Iris pigment epithelial cell (primary cell): Measurements from ENCODE around the gene TOB1.

Experiments used
- DNase-seq: peaks from one replicate; pipeline ENCODE4 v3.0.0-alpha.2; 2011; ENCODE audit warnings: low read depth

Gene TOB1

GRCh38 chr17:50832267-50832863 is 33.8 kb downstream of the TOB1 start:
- no peak for DNase-seq

GRCh38 chr17:50831471-50831928 is 34.7 kb downstream of the TOB1 start:
- no peak for DNase-seq

- no peak for DNase-seq
Observed at GRCh38 chr17:50830994-50831393, 35.2 kb downstream of the TOB1 start.

GRCh38 chr17:50830352-50830751 is 35.8 kb downstream of the TOB1 start:
- no peak for DNase-seq

- DNase-seq: no peak
Observed at GRCh38 chr17:50829332-50829731, 36.8 kb downstream of the TOB1 start.

- DNase-seq: no peak
Observed at GRCh38 chr17:50828508-50829170, 37.5 kb downstream of the TOB1 start.

GRCh38 chr17:50825188-50825587 is 41.0 kb downstream of the TOB1 start:
- DNase-seq: no peak

GRCh38 chr17:50824429-50824828 is 41.7 kb downstream of the TOB1 start:
- DNase-seq: no peak

GRCh38 chr17:50822550-50822949 is 43.6 kb downstream of the TOB1 start:
- no peak for DNase-seq

GRCh38 chr17:50820651-50821050 is 45.5 kb downstream of the TOB1 start:
- no peak for DNase-seq

GRCh38 chr17:50818921-50819657 is 47.1 kb downstream of the TOB1 start:
- no peak for DNase-seq

- DNase-seq: no peak
Observed at GRCh38 chr17:50818261-50818660, 47.9 kb downstream of the TOB1 start.

- peak; percentile 34 for DNase-seq
Observed at GRCh38 chr17:50817838-50818237, 48.3 kb downstream of the TOB1 start.

- DNase-seq: no peak
Observed at GRCh38 chr17:50816771-50817751, 49.1 kb downstream of the TOB1 start.

GRCh38 chr17:50816271-50816670 is 49.9 kb downstream of the TOB1 start:
- DNase-seq: no peak

- DNase-seq: no peak
Observed at GRCh38 chr17:50815400-50815799, 50.8 kb downstream of the TOB1 start.

- no peak for DNase-seq
Observed at GRCh38 chr17:50813583-50813982, 52.6 kb downstream of the TOB1 start.
